ENCODE measurements around the gene JAG1. TPM values are rescaled to one million over a fixed set of nuclear protein-coding genes. Genes with fewer than 3 reads are reported as not detected.

JAG1 gene
- total RNA-seq, 1 donor from 2014 or later: 278 TPM

DNA sequence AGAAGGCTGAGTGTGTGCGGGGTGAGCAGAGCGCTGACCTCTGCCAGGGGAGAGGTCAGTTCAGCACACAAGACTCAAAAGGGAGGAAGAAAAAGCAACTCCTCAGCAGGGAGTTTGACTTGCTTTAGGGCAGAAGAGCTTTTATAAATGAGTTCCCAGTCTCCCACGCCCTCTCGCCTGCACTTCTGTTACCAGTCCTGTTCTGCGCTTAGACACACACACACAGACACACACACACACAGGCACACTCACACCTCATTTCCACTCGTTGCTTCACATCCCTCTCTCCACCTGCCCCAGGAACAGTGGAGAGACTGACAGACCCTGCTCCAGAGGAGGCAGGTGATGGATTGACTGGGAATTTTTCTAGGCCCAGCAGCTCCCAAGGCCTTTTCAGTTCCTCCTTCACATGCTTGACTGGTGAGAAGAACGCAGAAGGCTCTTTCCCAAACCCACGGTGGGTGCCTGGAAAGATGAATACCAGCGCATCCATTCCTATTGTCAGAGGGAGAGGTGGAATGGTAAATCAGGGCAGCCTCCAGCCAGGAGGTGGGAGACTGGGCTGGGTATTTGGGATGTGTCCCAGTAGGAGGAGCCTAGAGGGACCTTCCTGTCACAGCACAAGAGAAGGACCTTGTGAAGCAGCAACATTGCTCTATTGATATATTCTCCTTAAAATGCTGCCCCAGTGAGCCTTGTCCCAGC lies 43.7 kb downstream of the JAG1 start:
- Histone ChIP-seq H3K27me3 (ENCODE audit: insufficient read depth, low read length) (no peaks in the 10 kb centered on the region), H3K9ac (ENCODE audit: low read length) (no peak overlapping the region), H3K36me3 (ENCODE audit: insufficient read depth, low read length) (no peaks in the 10 kb centered on the region), H3K79me2 (ENCODE audit: insufficient read depth, low read length) (no peaks in the 10 kb centered on the region), H3K9me3 (ENCODE audit: insufficient read depth, low read depth, low read length) (no peaks in the 10 kb centered on the region), H3K4me3 (ENCODE audit: insufficient read depth, low read depth, low read length) (no peak overlapping the region), H3K27ac (ENCODE audit: low read depth, low read length) (no peak overlapping the region), H3K4me2 (ENCODE audit: low read length) (no peak overlapping the region), H3K4me1 (ENCODE audit: insufficient read depth, low read length) (peaks cover 5% of the 10 kb centered on the region), H2AFZ (ENCODE audit: low read depth, low read length) (no peak overlapping the region), H4K20me1 (ENCODE audit: insufficient read depth, low read length) (no peaks in the 10 kb centered on the region)
- Mint-ChIP-seq H3K27me3 (ENCODE audit: low read depth, unreplicated experiment) (no peaks in the 10 kb centered on the region), H3K36me3 (ENCODE audit: low read depth, unreplicated experiment) (no peaks in the 10 kb centered on the region), H3K4me3 (ENCODE audit: unreplicated experiment) (no peak overlapping the region), H3K27ac (ENCODE audit: unreplicated experiment) (no peak overlapping the region), H3K4me1 (ENCODE audit: low read depth, unreplicated experiment) (peaks cover 36% of the 10 kb centered on the region), H3K9me3 (ENCODE audit: unreplicated experiment) (no peaks in the 10 kb centered on the region)
- TF ChIP-seq EZH2 (IDR thresholded peaks at IDR 0.05; ENCODE audit: insufficient read depth, low read length): no peak
- TF ChIP-seq, protein P1, sequence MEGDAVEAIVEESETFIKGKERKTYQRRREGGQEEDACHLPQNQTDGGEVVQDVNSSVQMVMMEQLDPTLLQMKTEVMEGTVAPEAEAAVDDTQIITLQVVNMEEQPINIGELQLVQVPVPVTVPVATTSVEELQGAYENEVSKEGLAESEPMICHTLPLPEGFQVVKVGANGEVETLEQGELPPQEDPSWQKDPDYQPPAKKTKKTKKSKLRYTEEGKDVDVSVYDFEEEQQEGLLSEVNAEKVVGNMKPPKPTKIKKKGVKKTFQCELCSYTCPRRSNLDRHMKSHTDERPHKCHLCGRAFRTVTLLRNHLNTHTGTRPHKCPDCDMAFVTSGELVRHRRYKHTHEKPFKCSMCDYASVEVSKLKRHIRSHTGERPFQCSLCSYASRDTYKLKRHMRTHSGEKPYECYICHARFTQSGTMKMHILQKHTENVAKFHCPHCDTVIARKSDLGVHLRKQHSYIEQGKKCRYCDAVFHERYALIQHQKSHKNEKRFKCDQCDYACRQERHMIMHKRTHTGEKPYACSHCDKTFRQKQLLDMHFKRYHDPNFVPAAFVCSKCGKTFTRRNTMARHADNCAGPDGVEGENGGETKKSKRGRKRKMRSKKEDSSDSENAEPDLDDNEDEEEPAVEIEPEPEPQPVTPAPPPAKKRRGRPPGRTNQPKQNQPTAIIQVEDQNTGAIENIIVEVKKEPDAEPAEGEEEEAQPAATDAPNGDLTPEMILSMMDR (IDR thresholded peaks at IDR 0.05; ENCODE audit: insufficient read depth, low read depth, low read length): no peak
- DNase-seq (ENCODE audit: low read depth): no peak
- no peak for FAIRE-seq

DNA sequence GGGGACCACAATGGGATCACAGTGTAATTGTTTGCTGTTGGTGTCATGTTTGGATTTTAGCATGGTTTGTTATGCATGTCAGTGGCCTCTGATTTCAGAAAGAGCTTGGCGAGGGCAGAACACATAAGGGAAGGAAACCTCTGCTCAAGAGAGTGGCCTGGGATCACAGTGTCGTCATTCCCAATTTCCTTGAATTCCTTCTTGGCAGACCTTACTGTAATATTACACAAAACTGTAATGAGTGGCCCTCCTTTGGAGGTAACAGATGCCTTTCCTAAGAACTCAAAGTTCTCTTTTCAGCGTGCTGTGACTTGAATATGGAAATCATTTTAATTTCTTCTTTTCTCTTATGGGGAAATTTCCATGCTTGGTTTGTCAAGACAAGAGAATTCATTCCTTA lies 46.9 kb downstream of the JAG1 start:
- Mint-ChIP-seq H3K27ac (ENCODE audit: unreplicated experiment) (no peak overlapping the region), H3K27me3 (ENCODE audit: low read depth, unreplicated experiment) (no peaks in the 10 kb centered on the region), H3K4me3 (ENCODE audit: unreplicated experiment) (no peak overlapping the region), H3K9me3 (ENCODE audit: unreplicated experiment) (no peaks in the 10 kb centered on the region), H3K36me3 (ENCODE audit: low read depth, unreplicated experiment) (no peaks in the 10 kb centered on the region), H3K4me1 (ENCODE audit: low read depth, unreplicated experiment) (peaks cover 29% of the 10 kb centered on the region)
- Histone ChIP-seq H3K4me3 (ENCODE audit: insufficient read depth, low read depth, low read length) (no peak overlapping the region), H4K20me1 (ENCODE audit: insufficient read depth, low read length) (no peaks in the 10 kb centered on the region), H3K79me2 (ENCODE audit: insufficient read depth, low read length) (no peaks in the 10 kb centered on the region), H3K27me3 (ENCODE audit: insufficient read depth, low read length) (no peaks in the 10 kb centered on the region), H3K9ac (ENCODE audit: low read length) (no peak overlapping the region), H2AFZ (ENCODE audit: low read depth, low read length) (no peak overlapping the region), H3K36me3 (ENCODE audit: insufficient read depth, low read length) (no peaks in the 10 kb centered on the region), H3K27ac (ENCODE audit: low read depth, low read length) (no peak overlapping the region), H3K4me1 (ENCODE audit: insufficient read depth, low read length) (peaks cover 16% of the 10 kb centered on the region), H3K9me3 (ENCODE audit: insufficient read depth, low read depth, low read length) (no peaks in the 10 kb centered on the region), H3K4me2 (ENCODE audit: low read length) (no peak overlapping the region)
- no peak for DNase-seq (ENCODE audit: low read depth)
- no peak for FAIRE-seq
- TF ChIP-seq, protein P1 (IDR thresholded peaks at IDR 0.05; ENCODE audit: insufficient read depth, low read depth, low read length): no peak
- no peak for TF ChIP-seq EZH2 (IDR thresholded peaks at IDR 0.05; ENCODE audit: insufficient read depth, low read length)

DNA sequence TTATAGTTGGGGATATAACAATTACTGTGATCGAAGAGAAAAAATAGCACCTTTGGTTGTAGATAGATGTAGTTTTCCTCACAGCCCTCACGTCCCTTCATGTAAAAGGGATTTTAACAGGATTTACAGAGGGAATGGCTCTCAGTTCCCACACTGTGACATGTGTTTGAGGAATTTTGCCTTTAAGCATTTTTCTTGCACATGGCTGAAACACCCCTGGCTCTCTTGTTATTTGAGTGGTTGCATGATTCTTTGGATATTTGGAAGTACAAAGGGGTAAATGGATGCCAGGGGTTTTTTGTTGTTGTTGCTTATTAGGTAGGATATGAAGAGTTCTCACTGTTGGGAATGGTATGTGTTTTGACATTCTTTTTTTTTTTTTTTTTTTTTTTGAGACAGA lies 48.2 kb downstream of the JAG1 start:
- TF ChIP-seq, protein P1 (IDR thresholded peaks at IDR 0.05; ENCODE audit: insufficient read depth, low read depth, low read length): no peak
- no peak for TF ChIP-seq EZH2 (IDR thresholded peaks at IDR 0.05; ENCODE audit: insufficient read depth, low read length)
- no peak overlapping the region for H3K4me3 ChIP-seq (ENCODE audit: insufficient read depth, low read depth, low read length)
- Mint-ChIP-seq H3K27ac (ENCODE audit: unreplicated experiment) (peak overlapping the region; percentile 6), H3K27me3 (ENCODE audit: low read depth, unreplicated experiment) (no peaks in the 10 kb centered on the region), H3K9me3 (ENCODE audit: unreplicated experiment) (no peaks in the 10 kb centered on the region), H3K4me3 (ENCODE audit: unreplicated experiment) (no peak overlapping the region), H3K36me3 (ENCODE audit: low read depth, unreplicated experiment) (no peaks in the 10 kb centered on the region), H3K4me1 (ENCODE audit: low read depth, unreplicated experiment) (peaks cover 38% of the 10 kb centered on the region)
- no peak overlapping the region for H3K9ac ChIP-seq (ENCODE audit: low read length)
- no peaks in the 10 kb centered on the region for H3K27me3 ChIP-seq (ENCODE audit: insufficient read depth, low read length)
- H3K79me2 ChIP-seq (ENCODE audit: insufficient read depth, low read length): no peaks in the 10 kb centered on the region
- H3K36me3 ChIP-seq (ENCODE audit: insufficient read depth, low read length): no peaks in the 10 kb centered on the region
- H2AFZ ChIP-seq (ENCODE audit: low read depth, low read length): no peak overlapping the region
- no peaks in the 10 kb centered on the region for H3K9me3 ChIP-seq (ENCODE audit: insufficient read depth, low read depth, low read length)
- no peak overlapping the region for H3K4me2 ChIP-seq (ENCODE audit: low read length)
- FAIRE-seq: no peak
- no peaks in the 10 kb centered on the region for H4K20me1 ChIP-seq (ENCODE audit: insufficient read depth, low read length)
- DNase-seq (ENCODE audit: low read depth): no peak
- no peak overlapping the region for H3K27ac ChIP-seq (ENCODE audit: low read depth, low read length)
- H3K4me1 ChIP-seq (ENCODE audit: insufficient read depth, low read length): peaks cover 16% of the 10 kb centered on the region

Data from astrocyte (in vitro differentiated cells and primary cell).